HAP-1 (cell line): ENCODE results near the gene EPB41.
A peak's percentile ranks its signal among the peaks of the same experiment; 100 is the strongest.

Source experiments
- DNase-seq, 2 experiments: peaks; one replicate each; pipeline ENCODE4 v3.0.0-alpha.2; 2016 to 2020; ENCODE audit warnings: low spot score in 2 of 2
- H3K27me3 ChIP-seq: fragments of 250-450 bp; sonication (Bioruptor Pico); 2 replicates; pipeline ENCODE4 v1.5.1; 2020; ENCODE audit warnings: low read depth, mild to moderate bottlenecking, moderate library complexity
- H3K36me3 ChIP-seq: fragments of 250-450 bp; sonication (Bioruptor Pico); replicated peaks from 2 replicates; pipeline ENCODE4 v1.5.1; 2020; ENCODE audit warnings: mild to moderate bottlenecking
- H3K4me1 ChIP-seq: fragments of 250-450 bp; sonication (Bioruptor Pico); 2 replicates; pipeline ENCODE4 v1.5.1; 2020; ENCODE audit warnings: mild to moderate bottlenecking
- H3K4me3 ChIP-seq: fragments of 250-450 bp; sonication (Bioruptor Pico); 2 replicates; pipeline ENCODE4 v1.5.1; 2020; ENCODE audit warnings: mild to moderate bottlenecking, moderate library complexity
- H3K9me3 ChIP-seq: fragments of 250-450 bp; sonication (Bioruptor Pico); 2 replicates; pipeline ENCODE4 v1.5.1; 2020; ENCODE audit warnings: mild to moderate bottlenecking, moderate library complexity
- in situ Hi-C: fragments of 300-500 bp; cut with MboI; formaldehyde crosslinking; loops from 3 replicates; pipeline ENCODE4 v1.14.3; 2020; ENCODE audit warnings: low sequenced_read_pairs, inconsistent platforms, mixed read lengths

EPB41 gene

DNA sequence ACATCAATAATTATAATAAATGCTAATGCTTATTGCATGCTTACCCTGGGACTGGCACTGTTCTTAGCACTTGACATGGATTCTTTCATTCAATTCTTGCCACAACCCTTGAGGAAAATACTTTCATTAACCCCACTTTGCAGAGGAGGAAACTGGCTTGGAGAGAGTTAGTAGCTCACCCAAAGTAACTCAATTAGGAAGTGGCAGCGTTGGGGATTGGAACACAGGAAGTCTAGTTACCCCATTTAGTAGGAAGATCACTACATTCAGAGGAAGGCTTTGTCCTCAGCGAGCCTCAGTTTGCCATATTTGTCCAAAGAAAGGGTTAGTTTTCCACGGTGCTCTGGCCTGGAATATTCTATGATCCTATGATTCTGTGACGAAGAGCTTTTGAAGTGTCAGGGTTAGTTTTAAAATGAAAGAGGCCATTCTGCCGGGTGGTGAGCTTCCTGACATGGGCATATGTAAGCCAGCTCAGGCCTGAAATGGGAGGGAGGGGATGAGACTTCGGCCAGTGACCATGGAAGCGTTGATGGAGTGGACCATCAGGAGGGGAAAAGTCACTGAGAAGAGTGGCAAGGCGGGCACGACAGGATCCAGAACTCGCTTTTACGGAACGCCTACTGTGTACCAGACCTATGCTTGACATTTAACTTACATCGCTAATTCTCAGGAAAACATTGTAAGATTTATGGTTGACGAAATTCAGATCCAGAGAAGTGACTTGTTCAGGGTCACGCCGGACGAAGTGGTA, 28.2 kb upstream of the EPB41 start:
- Histone ChIP-seq H3K4me1 (peaks cover 24% of the 10 kb centered on the region), H3K27me3 (no peaks in the 10 kb centered on the region), H3K36me3 (no peaks in the 10 kb centered on the region; the same call in 1 of the 2 replicates), H3K4me3 (peak overlapping the region; percentile 95), H3K9me3 (no peaks in the 10 kb centered on the region)
- in situ Hi-C loops, result loop anchor here (25.0 kb wide), 1 partner anchor 1826 kb away; the partner anchor contains the start of gene MATN1
- DNase-seq, result no peak

DNA sequence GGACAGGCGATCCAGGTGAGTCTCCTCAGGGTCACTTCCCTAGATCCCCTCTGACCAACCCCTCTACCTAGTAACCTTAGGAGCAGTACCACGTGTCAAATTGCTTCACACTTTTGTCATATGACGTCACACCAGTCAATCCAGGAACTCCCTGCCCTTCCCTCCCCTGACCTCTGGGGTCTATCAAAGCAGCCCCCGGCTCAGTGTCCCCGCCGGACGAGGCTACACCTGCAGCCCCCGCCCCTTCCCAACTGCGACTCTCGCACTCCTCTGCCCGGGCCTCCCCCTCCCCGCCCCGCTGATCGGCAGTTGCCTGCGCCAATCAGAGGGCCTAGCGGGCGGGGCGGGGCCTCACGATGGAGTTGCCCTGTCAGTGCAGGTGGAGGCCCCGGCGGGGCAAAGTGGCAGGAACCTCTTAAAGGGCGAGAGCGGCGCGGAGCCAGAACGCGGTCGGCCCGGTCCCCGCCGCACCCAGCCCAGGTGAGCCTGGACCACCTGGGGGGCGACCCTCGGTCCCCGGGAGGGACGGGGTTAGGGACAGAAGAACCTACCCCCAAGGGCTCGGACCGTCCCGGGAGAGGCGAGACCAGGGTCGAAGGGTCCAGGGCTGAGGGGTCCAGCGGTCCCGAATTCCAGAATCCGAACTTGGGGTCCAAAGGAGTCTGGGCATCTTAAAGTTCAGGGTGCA, 27.5 kb upstream of the EPB41 start:
- Histone ChIP-seq H3K9me3 (no peaks in the 10 kb centered on the region), H3K36me3 (no peaks in the 10 kb centered on the region; the same call in 1 of the 2 replicates), H3K27me3 (no peaks in the 10 kb centered on the region), H3K4me3 (peak overlapping the region; percentile 95), H3K4me1 (peaks cover 24% of the 10 kb centered on the region)
- in situ Hi-C loops, result loop anchor here (25.0 kb wide), 1 partner anchor 1825 kb away; the partner anchor contains the start of gene MATN1
- DNase-seq, result peak; percentile 72 to 92

DNA sequence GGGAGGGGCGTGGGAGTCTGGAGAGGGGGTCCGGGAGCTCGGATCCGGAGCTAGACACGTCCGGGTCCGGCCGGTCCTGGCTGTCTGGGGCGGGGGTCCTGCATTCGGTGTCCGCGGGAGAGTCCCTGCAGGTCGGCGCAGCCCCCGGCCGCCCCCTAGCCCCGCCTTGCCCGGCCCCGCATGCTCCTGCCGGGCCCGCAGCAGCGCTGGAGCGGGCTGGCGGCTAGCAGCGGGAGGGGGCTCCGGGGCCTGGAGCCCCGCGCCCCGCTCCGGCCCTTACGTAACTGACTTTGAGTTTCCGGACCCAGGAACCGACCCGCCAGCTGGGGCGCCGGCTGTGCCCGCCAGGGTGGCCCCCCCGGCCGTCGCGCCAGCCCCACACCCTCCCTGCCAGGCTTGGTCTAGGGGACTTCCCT, 26.9 kb upstream of the EPB41 start:
- in situ Hi-C loops, result loop anchor here (25.0 kb wide), 1 partner anchor 1825 kb away; the partner anchor contains the start of gene MATN1
- Histone ChIP-seq H3K27me3 (no peaks in the 10 kb centered on the region), H3K36me3 (no peaks in the 10 kb centered on the region; the same call in 1 of the 2 replicates), H3K9me3 (no peaks in the 10 kb centered on the region), H3K4me1 (peaks cover 22% of the 10 kb centered on the region), H3K4me3 (peak overlapping the region; percentile 95)
- peak in 1 of 2 experiments; percentile 35 for DNase-seq

DNA sequence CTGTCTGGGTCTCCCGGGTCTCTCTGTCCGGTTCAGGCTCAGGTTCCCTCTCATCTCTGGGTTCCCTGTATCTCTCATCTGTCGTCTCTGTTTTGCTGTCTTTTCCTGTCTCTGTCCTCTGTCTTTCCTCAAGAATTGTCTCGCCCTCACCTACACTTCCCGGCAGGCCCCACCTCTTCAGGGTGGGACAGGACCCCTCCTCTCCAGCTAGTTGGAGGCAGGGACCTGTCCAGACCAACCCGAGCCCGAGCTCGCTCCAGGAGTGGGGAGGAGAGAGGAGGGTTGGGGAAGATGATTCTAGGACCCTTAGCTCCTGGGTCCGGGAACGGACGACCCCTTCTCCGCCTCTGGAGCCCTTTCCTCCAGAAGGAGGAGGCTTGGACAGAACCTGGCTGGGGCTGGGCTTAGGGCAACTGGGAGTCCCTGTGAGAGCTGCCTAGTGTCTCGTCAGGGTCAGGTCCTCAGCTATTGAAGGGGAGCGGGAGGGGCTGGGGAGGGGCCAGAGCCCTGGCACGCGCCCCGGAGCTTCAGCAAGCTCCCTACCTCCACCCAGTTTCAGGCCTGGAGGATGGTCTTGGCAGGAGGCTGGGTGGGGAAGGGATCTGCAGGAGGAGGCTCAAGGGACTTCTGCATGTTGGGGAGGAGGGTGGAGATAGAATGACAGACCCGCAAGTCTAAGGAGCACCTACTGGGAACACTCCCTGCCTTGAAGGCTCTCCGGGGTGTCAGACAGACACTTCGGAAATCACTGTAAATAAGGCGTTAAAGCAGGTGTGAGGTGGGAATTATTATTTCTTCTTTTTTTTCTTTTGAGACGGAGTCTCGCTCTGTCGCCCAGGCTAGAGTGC, 26.3 kb upstream of the EPB41 start:
- Histone ChIP-seq H3K4me1 (peaks cover 22% of the 10 kb centered on the region), H3K36me3 (no peaks in the 10 kb centered on the region; the same call in 1 of the 2 replicates), H3K9me3 (no peaks in the 10 kb centered on the region), H3K4me3 (peak overlapping the region; percentile 95), H3K27me3 (no peaks in the 10 kb centered on the region)
- in situ Hi-C loops, result loop anchor here (25.0 kb wide), 1 partner anchor 1824 kb away; the partner anchor contains the start of gene MATN1
- DNase-seq, result peak in 1 of 2 experiments; percentile 70

DNA sequence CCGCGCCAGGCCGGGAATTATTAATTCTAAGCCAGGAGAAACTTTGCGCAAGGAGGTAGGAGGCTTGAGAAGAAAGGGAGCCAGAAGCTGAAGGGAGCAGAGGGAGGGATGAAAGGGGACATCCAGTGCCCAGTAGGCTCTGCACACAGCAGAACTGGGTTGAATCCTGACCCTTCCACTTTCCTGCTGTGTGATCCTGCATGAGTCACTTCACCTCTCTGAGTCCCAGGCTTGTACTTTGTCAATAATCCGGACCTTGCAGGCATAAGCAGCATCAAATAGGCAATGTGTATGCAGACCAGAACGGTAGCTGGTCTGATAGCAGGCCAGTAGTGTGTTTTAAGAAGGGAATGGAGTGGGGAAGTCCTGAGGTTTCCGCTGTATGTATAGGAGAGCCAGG, 25.5 kb upstream of the EPB41 start:
- in situ Hi-C loops, result loop anchor here (25.0 kb wide), 1 partner anchor 1823 kb away; the partner anchor contains the start of gene MATN1
- peaks cover 19% of the 10 kb centered on the region for H3K4me1 ChIP-seq
- H3K36me3 ChIP-seq, result no peaks in the 10 kb centered on the region; the same call in none of the 2 replicates
- H3K27me3 ChIP-seq, result no peaks in the 10 kb centered on the region
- no peak overlapping the region for H3K4me3 ChIP-seq
- H3K9me3 ChIP-seq, result no peaks in the 10 kb centered on the region
- no peak for DNase-seq

DNA sequence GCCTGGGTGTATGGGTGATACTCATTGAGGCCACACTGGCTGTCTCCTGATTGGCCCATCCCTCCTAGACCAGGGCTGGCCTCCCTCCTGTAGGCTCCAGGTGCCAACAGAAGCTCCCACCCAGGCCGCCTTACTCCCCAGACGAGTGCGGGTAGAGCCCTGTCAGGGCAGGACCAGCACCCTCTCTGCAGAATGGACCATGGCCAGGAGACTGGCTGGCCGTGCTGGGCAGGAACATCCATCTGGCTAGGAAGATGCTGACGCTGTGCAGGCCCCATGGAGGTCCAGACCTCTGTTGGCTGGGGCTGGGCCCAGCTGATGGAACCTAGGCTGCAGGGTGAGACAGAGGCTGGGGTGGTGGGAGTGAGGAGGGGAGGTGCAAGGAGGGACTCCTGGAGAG, 25.0 kb upstream of the EPB41 start:
- in situ Hi-C loops, result loop anchor here (25.0 kb wide), 1 partner anchor 1823 kb away; the partner anchor contains the start of gene MATN1
- no peaks in the 10 kb centered on the region; the same call in none of the 2 replicates for H3K36me3 ChIP-seq
- H3K9me3 ChIP-seq, result no peaks in the 10 kb centered on the region
- H3K27me3 ChIP-seq, result no peaks in the 10 kb centered on the region
- H3K4me1 ChIP-seq, result peaks cover 14% of the 10 kb centered on the region
- no peak for DNase-seq
- no peak overlapping the region for H3K4me3 ChIP-seq

DNA sequence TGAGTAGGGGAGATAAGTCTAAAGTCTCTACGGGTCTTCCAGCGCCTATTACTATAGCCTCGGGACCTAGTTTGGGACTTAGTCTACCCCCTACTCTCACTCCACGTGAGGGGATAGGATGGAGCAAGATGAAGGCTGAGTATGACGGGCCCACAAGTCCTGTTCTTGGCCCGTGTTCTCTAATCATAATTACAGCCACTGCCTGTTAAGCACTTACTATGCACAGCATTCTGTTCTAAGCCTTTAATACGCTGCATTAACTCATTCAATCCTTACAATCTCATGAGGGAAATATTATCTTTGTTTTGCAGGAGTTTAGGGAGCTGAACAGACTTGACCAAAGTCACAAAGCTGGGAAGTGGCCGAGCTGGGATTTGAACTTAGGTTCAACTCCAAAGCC, 23.9 kb upstream of the EPB41 start:
- no peaks in the 10 kb centered on the region; the same call in none of the 2 replicates for H3K36me3 ChIP-seq
- peaks cover 7% of the 10 kb centered on the region for H3K4me1 ChIP-seq
- no peaks in the 10 kb centered on the region for H3K9me3 ChIP-seq
- no peak for DNase-seq
- no peaks in the 10 kb centered on the region for H3K27me3 ChIP-seq
- in situ Hi-C loops, result loop anchor here (25.0 kb wide), 1 partner anchor 1822 kb away; the partner anchor contains the start of gene MATN1
- no peak overlapping the region for H3K4me3 ChIP-seq

DNA sequence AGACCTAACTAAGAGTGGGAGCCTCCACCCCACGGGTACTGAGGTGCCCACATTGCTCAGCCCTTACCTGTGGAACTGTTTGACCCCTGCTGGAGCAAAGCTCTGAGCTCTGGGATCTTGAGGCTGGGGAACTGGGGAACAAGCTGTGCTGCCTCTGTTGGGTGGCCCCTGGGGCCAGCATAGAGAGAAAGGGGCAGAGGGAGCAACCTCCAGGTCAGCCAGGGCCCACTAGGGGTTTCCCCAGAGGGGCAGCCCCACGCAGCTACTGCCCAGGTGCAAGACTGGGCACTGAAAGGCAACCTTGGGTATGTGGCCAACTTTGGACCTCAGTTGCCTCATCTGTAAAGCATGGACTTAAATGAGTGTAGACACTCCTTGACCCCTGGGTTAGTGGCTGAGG, 23.5 kb upstream of the EPB41 start:
- Histone ChIP-seq H3K9me3 (no peaks in the 10 kb centered on the region), H3K36me3 (no peaks in the 10 kb centered on the region; the same call in none of the 2 replicates), H3K4me1 (peaks cover 7% of the 10 kb centered on the region), H3K27me3 (no peaks in the 10 kb centered on the region), H3K4me3 (no peak overlapping the region)
- no peak for DNase-seq
- in situ Hi-C loops, result loop anchor here (25.0 kb wide), 1 partner anchor 1821 kb away; the partner anchor contains the start of gene MATN1

DNA sequence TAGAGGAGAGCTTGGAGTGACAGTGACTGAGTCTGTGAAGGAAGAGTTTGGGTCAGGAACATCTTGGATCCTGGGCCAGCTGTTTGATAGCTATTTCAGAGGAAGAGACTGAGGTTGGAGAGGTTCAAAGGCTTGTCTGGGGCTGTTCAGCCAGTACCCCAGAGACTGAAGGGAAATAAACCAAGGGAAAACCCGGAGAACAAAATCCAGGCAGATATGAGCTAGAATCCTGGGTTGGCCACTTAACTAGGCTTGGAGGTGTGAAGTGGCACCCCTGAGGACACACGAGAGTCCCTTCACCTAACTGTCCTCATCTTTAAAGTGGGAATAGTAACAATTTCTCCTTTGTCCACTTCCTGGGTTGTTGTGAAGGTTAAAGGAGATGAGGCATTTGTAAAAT, 23.1 kb upstream of the EPB41 start:
- in situ Hi-C loops, result loop anchor here (25.0 kb wide), 1 partner anchor 1821 kb away; the partner anchor contains the start of gene MATN1
- DNase-seq, result no peak
- H3K27me3 ChIP-seq, result no peaks in the 10 kb centered on the region
- H3K4me1 ChIP-seq, result peaks cover 7% of the 10 kb centered on the region
- no peaks in the 10 kb centered on the region; the same call in none of the 2 replicates for H3K36me3 ChIP-seq
- H3K9me3 ChIP-seq, result no peaks in the 10 kb centered on the region
- no peak overlapping the region for H3K4me3 ChIP-seq

DNA sequence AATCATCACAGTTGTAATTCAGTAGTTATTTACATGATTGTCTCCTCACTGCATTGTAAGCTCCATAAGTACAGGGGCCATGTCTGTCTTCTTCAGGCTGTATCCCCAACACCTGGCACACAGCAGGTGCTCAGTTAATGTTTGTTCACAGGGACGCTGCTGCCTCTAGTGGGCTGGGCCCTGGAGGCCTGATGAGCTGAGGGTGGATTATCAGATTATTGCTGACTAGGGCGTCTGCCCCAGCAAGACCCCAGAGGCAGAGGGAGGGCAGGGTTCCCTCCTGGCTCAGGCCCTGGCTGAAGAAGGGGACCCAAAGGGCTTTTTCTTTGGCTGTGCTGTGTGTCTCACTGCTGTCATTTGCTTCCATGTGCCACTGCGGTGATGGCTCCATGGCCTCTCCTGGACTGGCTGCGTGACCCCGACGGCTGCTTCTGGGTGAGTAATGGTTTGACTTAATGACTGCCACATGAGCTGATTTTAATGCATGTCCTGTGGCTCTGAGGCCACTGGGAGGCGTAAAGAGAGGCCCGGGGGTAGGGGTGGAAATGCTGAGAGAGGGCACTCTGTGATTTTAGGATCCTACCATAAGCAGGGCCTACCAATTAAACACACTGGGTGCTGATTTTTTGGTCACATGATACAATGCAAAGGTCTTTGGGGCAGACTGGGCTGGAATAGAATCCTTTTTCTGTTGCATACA, 20.8 kb upstream of the EPB41 start:
- Histone ChIP-seq H3K27me3 (no peaks in the 10 kb centered on the region), H3K36me3 (no peaks in the 10 kb centered on the region; the same call in 1 of the 2 replicates), H3K4me1 (no peaks in the 10 kb centered on the region), H3K4me3 (no peak overlapping the region), H3K9me3 (no peaks in the 10 kb centered on the region)
- peak in 1 of 2 experiments; percentile 41 for DNase-seq
- in situ Hi-C loops, result loop anchor here (25.0 kb wide), 1 partner anchor 1819 kb away; the partner anchor contains the start of gene MATN1

DNA sequence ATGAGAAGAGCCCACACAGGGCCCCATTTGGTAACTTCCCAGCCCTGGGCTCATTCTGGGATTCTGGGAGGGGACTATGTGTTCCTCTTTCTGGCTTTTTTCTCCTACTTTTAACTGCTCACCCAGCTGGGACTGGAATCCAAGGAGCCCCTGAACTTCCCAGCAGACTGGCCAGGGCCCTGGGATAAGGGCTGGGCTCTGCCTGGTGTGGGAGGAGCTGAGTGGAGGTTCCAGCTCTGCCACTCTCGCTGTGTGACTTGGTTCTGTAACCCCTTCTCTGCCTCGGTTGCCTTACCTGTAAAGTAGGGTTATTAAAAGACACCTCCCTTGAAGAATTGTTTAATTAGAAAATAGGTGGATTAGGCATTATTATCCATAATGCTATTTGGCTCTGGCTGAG, 19.6 kb upstream of the EPB41 start:
- in situ Hi-C loops, result loop anchor here (25.0 kb wide), 1 partner anchor 1818 kb away; the partner anchor contains the start of gene MATN1
- no peaks in the 10 kb centered on the region for H3K9me3 ChIP-seq
- no peaks in the 10 kb centered on the region for H3K4me1 ChIP-seq
- H3K4me3 ChIP-seq, result no peak overlapping the region
- DNase-seq, result no peak
- H3K36me3 ChIP-seq, result no peaks in the 10 kb centered on the region; the same call in 1 of the 2 replicates
- H3K27me3 ChIP-seq, result no peaks in the 10 kb centered on the region

DNA sequence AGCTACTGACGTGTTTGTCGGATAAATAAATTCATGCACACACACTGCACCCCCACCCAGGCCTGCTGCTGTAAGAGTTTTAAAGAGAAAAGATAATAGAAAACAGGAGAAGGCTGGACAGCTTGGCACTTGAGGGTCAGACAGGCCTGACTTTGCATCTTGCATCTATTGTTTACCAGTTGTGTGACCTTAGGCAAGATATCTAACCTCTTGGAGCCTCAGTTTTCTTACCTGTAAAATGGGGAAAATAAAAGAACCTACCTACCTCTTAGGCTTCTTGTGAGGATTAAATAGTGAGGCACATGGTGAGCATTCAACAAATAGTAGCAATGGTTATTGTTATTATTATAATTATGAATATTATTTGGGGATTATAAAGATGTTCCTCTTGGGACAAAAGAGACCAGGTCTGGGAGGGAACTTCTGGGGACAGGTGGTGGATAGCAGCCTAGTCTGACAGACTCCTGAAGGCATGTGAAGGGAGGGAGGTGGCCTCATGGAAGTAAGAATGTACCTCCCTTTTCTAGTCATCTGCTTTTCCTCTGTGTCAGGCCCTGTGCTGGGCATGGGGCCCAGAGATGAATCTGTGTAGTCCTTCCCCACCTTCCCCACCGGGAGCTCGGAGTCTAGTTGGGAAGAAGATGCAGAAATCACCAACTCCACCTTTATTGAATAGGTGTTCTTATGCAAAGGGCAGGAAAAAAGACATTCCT, 18.3 kb upstream of the EPB41 start:
- H3K9me3 ChIP-seq, result no peaks in the 10 kb centered on the region
- H3K4me3 ChIP-seq, result no peak overlapping the region
- DNase-seq, result no peak
- no peaks in the 10 kb centered on the region; the same call in 1 of the 2 replicates for H3K36me3 ChIP-seq
- in situ Hi-C loops, result loop anchor here (25.0 kb wide), 1 partner anchor 1816 kb away; the partner anchor contains the start of gene MATN1
- H3K4me1 ChIP-seq, result no peaks in the 10 kb centered on the region
- no peaks in the 10 kb centered on the region for H3K27me3 ChIP-seq
